RCC 7860 (cell line): ENCODE measurements around the gene CCDC3.
"Not testable (repeated sequence)": the region's sequence is repeated elsewhere in the genome, so short reads cannot be mapped to it uniquely, and the experiment has no call there.

Experiments used
- DNase-seq: peaks from one replicate; pipeline ENCODE4 v3.0.0-alpha.2; 2015; ENCODE audit warnings: low spot score
- FAIRE-seq: peaks from 2 replicates; lab custom pipeline; 2012; peaks lifted over from hg19 to GRCh38; lab: Jason Lieb, UNC

CCDC3 gene

DNA sequence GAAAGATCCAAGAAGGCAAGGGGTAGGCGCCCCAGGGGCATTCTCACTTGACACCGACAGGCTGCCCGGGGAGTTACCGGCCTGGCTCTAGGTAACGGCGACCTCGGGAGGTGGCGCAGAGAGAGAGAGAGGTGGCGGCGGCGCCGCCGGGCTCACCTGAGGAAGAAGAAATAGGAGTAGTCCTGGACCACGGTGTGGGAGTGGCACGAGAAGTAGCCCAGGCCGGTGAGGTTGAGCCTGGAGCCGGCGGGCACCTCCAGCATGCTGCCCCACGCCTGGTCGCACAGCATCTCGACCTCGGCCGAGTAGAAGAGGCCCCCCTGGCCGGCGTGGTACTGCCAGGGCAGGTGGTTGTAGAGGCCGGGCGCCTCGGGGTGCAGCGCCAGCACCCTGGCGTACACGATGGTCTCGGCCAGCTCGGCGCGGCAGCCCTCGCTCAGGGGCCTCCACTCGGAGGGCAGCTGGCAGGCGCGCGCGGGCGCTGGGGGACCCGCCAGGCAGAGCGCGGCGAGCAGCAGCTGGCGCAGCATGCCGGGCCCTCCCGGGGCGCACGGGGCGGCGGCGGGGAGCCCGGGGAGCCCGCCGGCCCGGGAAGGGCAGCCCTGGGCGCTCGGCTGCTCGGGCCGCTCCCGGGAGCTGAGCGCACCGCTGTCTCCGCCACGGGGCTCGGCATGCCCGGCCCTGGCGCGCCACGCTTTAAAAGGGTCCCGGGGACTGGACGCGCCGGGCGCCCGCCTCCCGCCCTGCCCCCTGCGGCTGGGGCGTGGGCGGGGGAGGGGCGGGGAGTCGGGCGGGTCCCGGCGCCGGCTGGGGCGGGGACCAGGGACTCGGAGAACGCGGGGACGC, at the start of gene CCDC3:
CCDC3 (minus strand) TSS at position 673 of the 846 bp plus-strand sequence; CDS start at position 530, 143 bp downstream.
- DNase-seq (no peak), FAIRE-seq (no peak)

DNA sequence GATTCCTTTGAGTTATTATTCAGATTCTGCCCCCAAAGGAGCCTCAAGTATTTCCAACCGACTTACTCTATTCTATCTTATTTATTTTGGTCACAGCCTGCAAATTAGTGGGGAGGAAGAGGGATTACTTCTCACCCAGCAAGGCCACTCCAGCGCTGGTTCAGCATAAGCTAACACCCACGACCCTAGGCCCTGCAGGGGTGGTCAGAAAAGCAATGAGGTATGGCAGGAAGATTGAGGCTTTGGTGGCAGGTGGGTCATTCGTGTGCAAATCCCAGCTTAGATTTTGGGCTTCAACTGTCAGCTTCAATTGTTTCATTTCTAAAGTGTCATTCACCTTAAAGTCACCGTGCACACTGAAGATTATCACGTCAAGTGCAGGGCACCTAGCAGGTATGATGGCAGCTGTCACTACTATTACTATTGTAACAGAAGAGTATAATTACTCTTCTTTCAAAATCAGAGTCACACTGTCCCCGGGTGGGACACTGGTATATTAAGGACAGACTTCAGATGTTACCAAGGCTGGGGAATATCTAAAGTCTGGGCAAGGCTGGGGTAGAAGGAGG, 49.7 kb upstream of the CCDC3 start:
- FAIRE-seq (no peak), DNase-seq (no peak)

DNA sequence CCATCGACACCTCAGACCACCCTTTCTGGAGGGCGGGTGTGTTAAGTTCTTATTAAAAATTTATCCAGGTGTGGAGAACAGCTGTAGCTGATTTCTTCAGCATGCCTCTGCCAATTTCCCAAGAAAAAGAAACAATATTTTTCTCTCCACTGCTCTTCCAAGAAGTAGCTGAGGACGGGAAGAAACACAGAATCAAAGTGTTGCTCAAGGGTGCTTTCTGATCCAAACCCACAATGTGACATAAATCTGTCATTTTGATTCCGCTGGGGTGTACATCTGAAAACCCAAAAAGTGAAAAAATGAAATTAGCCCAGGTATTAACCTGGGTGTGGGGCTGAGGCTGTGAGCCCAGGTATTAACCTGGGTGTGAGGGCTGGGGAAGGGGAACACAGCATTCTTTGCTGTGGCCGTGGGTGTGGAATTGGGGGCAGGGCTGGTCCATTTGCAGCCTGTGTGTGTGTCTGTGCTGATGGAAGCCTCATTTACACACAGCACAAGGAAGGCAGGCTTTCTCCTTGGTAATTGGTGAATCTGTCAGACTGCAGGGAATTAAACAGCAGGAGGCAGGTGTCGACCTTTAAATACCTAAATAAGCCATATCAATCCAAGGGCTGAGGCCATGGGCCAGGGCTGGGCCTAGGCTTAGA, 48.4 kb upstream of the CCDC3 start:
- no peak for DNase-seq
- FAIRE-seq: no peak

DNA sequence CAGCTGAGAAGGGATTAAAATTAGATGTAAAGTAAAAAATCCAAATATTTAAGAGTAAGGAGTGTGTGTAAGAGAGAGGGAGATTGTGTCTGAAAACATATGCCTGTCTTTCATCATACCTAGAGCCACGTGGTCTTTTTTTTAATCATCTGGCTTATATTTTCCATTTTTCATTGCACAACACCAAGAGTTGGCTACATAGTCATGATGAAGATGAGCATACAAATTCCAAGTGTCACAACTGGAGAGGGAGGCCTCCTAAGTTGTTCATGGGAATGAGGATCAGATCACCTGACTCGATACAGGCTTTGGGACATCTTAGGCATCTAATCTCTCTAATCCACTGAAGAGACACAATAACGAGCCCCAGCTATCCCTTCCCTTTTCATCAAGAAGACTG, 47.2 kb upstream of the CCDC3 start:
- no peak for DNase-seq
- FAIRE-seq: no peak

DNA sequence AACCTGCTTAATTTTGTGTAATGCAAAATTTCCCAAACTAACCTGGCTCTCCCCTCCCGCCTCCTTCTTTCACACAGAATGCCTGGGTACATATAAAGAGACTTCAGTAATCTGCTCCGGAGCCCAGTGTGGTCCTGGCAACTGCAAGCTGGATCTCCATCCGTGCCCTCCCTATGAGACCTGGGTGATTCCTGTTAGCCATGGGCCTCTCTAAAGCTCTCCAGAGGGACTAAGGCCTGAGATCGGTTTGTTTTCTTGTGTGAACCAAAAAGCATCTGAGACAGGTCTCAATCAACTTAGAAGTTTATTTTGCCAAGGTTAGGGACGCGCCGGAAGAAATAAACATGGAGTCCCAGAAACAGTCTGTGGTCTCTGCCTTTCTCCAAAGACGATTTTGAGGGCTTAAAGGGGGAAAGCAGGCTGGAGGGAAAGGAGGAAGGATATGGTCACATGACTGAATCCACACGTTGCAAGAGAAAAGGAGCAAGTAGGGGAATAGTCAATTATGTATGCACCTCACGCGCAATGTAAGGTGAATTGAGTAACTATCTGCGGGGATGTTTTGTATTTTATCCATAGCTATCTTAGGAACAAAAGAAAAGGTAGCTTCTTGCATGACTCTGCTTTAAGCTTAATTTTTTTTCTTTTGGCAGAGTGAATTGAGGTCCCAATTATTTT, 46.2 kb upstream of the CCDC3 start:
- DNase-seq (no peak), FAIRE-seq (no peak)

DNA sequence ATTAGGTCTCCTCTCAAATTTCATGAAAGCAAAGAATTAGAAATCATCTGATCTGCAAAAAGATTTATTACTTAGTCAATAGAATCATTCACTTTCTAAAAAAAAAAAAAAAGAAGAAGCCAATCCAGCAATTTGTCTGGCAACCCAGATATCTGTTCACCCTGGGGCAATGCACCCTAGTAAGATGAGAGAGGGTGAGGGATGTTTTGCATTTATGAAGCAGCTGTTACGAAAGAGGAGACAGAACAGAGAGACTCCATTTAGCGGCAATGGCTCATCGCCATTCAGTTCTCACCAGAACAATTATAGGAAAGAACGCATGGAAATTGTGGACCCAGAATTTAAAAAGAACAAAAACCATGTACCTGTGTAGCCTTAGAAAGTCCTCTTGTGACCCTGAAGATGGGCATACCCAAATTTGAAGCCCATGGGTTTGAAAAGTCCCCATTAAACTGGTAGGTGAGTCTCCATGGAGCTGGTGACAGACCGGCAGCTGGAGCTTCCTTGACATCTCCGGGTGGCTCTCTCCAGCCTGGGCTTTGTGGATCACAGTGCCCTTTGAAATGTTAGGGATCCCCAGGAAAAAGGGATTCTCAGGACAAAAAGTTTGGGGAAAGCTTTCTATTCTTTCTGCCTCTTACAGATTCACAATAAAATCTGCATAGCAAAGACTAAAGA, 45.5 kb upstream of the CCDC3 start:
- FAIRE-seq: no peak
- DNase-seq: no peak

DNA sequence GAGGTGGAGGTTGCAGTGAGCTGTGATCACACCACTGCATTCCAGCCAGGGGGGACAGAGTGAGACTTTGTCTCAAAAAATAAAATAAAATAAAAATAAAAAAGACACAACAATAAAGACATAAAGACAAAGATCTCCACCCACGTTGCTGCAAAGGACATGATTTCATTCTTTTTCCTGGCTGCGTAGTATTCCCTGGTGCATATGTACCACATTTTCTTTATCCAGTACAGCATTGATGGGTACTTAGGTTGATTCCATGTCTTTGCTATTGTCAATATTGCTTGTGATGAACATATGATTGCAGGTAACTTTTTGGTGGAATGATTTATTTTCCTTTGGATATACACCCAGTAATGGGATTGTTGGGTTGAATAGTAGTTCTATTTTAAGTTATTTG, 42.0 kb upstream of the CCDC3 start:
- FAIRE-seq: no peak
- no peak for DNase-seq

DNA sequence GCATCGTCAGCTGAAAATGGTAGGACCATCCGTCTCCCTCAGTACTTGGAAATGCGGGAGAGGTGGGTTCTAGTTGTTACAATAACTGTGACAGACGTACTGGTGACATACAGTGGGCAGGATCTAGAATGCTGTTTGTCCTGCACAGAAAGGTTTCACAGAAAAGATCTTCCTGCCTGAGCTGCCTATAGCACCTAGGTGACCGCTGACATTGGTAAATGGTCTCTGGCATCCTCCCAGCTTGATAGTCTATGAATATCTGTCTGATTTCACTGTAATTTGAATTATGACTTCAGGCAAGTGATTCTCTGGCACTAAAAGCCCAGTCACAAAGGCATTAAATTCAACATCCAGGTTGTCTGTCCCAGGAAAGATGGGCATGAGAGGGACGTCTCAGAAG, 38.2 kb upstream of the CCDC3 start:
- no peak for DNase-seq
- FAIRE-seq: no peak

DNA sequence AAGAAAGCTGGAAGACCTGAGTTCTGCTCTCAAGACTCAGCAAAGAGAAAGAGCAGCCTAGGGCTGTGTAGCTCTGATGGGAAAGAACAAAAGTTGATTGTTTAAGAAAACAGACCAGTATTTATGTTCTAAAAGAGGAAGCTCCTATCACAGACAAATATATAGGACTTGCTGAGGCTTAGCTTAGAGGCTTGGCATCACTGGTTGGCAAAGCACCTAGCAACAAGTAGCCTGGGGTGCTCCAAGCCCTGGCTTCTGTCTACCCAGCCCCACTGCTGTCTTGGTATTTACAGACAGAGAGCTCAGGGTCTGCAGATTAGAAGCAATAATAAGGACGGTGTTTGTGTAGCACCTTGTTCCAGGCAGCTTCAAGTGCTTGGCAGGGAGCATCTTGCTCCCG, 36.9 kb upstream of the CCDC3 start:
- no peak for FAIRE-seq
- no peak for DNase-seq

DNA sequence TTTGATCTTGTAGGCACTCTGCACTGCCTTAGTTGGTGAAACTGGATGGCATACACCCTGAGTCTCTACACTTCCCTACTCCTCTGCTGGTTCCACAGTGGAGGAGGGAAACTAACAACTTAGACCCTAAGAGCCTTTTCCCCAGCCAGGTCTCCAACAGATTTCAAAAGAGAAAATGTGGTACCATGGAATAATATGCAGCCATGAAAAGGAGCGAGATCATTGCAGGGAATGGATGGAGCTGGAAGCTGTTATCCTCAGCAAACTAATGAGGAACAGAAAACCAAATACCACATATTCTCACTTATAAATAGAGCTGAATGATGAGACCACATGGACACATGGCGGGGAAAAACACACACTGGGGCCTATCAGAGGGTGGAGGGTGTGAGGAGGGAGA, 36.3 kb upstream of the CCDC3 start:
- FAIRE-seq (no peak), DNase-seq (no peak)

DNA sequence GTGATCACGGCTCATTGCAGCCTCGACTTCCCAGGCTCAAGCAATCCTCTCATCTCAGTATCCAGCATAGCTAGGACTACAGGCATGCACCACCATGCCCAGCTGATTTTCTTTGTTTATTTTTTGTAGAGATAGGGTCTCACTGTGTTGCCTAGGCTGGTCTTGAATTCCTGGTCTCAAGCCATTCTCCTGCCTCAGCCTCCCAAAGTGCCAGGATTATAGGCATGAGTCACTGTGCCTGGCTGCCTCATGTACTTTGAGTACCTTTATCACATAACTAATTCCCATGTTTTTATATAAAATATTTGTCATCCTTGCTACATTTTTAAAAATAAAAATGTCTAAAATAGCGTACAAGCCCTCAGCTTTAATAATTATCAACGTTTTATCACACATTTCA, 35.3 kb upstream of the CCDC3 start:
- FAIRE-seq (no peak), DNase-seq (no peak)

DNA sequence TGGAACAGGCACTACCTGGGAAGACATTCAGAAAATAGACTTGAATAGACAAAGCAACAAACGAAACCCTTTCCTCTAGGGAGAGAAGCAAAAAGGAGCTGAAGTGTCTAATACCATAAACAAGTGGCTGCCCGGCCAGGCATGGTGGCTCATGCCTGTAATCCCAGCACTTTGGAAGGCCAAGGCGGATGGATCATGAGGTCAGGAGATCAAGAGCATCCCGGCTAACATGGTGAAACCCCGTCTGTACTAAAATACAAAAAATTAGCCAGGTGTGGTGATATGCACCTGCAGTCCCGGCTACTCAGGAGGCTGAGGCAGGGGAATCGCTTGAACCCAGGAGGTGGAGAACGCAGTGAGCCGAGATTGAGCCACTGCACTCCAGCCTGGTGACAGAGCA, 34.2 kb upstream of the CCDC3 start:
- DNase-seq, FAIRE-seq: not testable (repeated sequence)

DNA sequence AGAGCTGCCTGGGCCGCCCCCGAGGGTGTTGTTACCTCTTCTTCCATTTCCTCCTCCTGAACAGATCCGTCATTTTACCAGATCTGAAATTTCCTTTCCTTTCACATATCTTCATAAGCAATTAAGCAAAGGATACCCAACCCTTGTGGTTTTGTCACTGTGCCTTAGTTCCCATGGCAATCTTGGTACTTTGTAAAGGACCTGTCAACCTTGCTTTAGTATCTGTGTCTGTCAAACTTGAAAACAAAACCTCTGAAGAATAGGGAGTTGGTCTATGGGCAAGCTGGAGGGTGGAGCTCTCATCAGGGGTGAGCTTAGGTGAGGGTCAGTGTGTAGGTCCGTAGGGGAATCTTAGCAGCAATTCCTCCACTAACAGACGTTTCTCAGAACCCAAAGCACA, 25.4 kb upstream of the CCDC3 start:
- DNase-seq: no peak
- no peak for FAIRE-seq

DNA sequence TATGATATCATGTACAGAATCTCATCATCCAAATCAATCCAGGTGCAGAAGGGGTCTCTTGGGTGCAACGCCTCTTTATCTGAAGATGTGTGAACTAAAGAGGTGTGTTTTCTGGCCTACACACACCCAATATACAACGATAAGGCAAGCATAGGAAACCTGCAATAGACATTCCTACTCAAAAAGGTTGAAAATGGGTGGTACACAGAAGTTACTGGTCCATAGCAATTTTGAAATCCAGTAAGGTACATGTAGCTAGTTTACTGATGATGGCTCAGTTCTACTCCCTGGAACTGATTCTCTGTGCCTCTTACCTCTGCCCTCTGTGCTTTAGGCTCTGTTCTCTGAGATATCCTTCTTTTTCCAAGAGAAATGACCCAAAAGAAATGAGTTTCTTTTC, 22.2 kb upstream of the CCDC3 start:
- DNase-seq: no peak
- FAIRE-seq: no peak

DNA sequence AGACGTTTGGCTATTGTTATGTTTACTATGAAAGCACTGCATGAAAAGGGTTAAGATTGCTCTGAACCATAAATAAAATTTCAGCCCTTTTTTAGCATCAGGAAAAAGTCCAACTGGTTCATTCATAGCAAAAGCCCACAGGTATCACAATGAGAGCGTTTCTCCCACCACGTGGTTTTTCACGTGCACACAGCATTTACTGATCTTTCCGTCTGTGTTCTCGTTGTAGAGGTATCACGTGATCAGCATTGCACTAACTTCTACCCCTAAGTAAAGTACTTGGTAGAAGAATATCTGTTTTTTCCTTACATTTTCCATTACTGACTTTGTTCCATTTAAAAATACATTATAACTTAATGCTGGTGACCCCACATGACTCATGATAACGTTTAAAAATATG, 17.8 kb upstream of the CCDC3 start:
- no peak for DNase-seq
- FAIRE-seq: no peak

DNA sequence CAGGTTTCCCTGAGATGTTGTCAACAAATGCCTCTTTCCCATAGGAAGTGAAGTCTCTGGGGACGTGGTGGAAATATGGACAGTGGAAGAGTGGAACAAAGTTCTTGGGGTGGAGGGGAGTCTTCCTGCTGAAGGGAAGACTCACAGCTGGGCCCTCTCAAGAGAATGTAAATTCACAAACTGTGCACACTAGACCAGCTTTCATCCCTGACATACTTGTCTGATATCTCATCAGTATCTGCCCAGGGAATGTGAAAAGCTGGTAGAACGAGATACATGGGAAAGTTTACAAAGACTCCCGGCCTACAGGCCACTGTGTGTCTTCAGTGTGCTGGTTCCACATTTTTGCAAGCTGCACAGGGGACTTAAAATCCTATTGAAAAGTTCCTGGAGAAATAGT, 16.7 kb upstream of the CCDC3 start:
- no peak for FAIRE-seq

DNA sequence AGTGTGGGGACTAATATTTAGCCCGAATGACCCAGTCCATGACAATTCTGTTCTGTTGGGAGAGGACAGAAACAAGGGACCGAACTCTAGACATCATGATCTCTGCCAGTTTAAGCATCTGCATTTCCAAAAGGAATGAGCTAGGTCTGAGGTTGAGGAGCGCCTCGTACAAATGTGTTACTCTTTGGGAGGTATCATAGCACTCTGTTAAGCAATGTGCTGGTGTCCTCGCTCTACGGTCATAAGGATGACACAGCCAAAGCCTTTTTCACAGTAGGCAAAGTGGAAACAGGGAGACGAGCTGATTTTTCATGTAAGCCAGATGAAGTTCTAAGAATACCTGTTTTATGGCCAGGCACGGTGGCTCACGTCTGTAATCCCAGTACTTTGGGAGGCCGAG, 15.4 kb upstream of the CCDC3 start:
- DNase-seq (no peak), FAIRE-seq (no peak)

More for the DNA sequence above, 16.7 kb upstream of the CCDC3 start:
- no peak for DNase-seq

DNA sequence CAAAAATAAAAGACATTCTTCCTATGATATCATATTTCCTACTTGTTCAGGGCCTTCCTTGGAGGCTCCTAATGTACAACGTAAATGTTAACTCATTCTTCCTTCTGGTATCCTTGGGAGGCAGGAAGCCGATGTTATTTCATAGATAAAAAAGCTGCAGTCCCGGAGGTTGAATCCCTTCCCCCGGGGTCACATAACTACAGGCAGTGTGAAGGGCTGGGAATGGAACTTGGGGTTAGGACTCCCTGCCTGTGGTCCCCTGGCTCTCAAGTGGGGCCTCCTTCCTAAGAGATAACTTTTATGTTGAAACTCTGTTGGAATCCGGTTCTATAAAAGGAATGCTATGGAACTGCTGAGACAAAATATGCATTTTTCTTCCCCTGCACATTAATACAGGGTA, 14.9 kb upstream of the CCDC3 start:
- DNase-seq: no peak
- FAIRE-seq: no peak

DNA sequence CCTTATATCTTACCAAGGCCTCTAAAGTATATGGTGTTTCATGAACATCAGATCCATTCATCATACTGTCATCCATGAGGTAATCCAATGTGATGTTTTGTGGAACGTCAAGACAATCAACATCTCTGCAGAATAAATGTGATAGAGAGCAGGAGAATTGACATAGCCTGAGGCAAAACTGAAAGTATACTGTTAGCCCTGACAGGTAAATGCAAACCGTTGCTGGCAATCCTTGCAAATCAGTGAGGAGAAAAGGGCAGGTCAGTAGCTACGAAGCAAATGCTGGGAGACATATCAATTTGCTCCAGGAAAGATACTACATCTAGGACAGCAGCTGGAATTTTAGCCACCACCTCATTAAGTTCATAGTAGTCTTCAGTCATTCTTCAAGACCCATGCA, 4.5 kb upstream of the CCDC3 start:
- FAIRE-seq (no peak), DNase-seq (no peak)

DNA sequence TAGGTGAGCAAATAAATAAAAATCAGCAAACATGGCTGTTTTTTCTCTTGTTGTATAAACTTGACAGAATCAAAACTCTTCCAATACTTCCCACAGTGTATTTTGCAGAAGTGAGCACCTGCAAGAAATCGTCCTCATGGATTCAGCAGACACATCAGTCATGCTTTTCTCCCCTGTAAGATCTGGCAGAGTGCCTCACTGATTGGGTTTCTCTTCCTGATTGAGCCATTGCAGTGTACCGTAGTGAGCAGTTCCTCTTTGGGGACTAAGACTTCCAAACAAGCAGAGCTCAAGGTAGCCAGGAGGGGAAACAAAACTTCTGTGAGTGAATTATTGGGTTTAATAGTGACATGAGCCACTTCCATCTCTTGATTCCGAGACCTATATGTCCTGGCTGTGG, 2.2 kb upstream of the CCDC3 start:
- DNase-seq (no peak), FAIRE-seq (no peak)

DNA sequence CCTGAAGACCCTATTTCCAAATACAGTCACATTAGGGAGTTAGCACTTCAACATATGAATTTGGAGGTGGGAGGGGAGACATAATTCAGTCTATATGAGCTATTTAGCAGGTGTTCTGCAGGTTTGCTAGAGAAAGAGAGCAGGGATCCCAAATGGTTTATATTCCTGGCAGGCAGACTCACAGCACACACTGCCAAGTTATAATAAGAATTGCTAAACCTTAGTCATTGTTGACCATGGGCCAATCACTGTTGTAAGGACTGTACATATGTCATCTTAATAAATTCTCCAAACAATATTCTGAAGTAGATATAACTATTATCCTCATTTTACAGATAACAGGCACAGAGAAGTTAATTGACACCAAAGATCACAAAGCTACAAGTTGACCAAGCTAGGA, 1.5 kb upstream of the CCDC3 start:
- DNase-seq (no peak), FAIRE-seq (no peak)
